HG03095 (cell line): ENCODE measurements around the gene GOLT1A.

Experiments
- ATAC-seq: cut with Tn5 transposase; IDR thresholded peaks from one replicate; pipeline ENCODE4 v1.9.1; 2021; ENCODE audit warnings: moderate library complexity; ENCODE audit not compliant: unreplicated experiment

Gene GOLT1A

GRCh38 chr1:204194080-204194479 lies 19.7 kb downstream of the GOLT1A start:
- no peak for ATAC-seq

GRCh38 chr1:204192589-204193352 lies 21.0 kb downstream of the GOLT1A start:
- no peak for ATAC-seq

- ATAC-seq: no peak
Observed at GRCh38 chr1:204192046-204192445, 21.7 kb downstream of the GOLT1A start.

GRCh38 chr1:204191456-204191855 lies 22.3 kb downstream of the GOLT1A start:
- no peak for ATAC-seq

GRCh38 chr1:204190212-204191211 lies 23.3 kb downstream of the GOLT1A start:
- ATAC-seq: no peak

- no peak for ATAC-seq
Observed at GRCh38 chr1:204188959-204189639, 24.7 kb downstream of the GOLT1A start.

GRCh38 chr1:204186597-204186996 lies 27.2 kb downstream of the GOLT1A start:
- no peak for ATAC-seq

GRCh38 chr1:204181116-204181515 lies 32.7 kb downstream of the GOLT1A start:
- ATAC-seq: no peak

GRCh38 chr1:204180133-204180532 lies 33.7 kb downstream of the GOLT1A start:
- no peak for ATAC-seq

- no peak for ATAC-seq
Observed at GRCh38 chr1:204178487-204179281, 35.1 kb downstream of the GOLT1A start.

- ATAC-seq: no peak
Observed at GRCh38 chr1:204177133-204177532, 36.7 kb downstream of the GOLT1A start.

GRCh38 chr1:204176049-204176448 lies 37.7 kb downstream of the GOLT1A start:
- ATAC-seq: no peak

- ATAC-seq: no peak
Observed at GRCh38 chr1:204174958-204175357, 38.8 kb downstream of the GOLT1A start.

- no peak for ATAC-seq
Observed at GRCh38 chr1:204172404-204173029, 41.3 kb downstream of the GOLT1A start.

GRCh38 chr1:204171751-204172178 lies 42.0 kb downstream of the GOLT1A start:
- ATAC-seq: no peak

GRCh38 chr1:204170494-204171155 lies 43.2 kb downstream of the GOLT1A start:
- no peak for ATAC-seq

- ATAC-seq: no peak
Observed at GRCh38 chr1:204169858-204170257, 43.9 kb downstream of the GOLT1A start.

- ATAC-seq: no peak
Observed at GRCh38 chr1:204167730-204168129, 46.1 kb downstream of the GOLT1A start.

GRCh38 chr1:204166219-204166618 lies 47.6 kb downstream of the GOLT1A start, which contains the start of gene REN:
Gene REN (minus strand): TSS chr1:204166337. CDS start chr1:204166293, 44 bp downstream.
- no peak for ATAC-seq
